Effector memory CD4-positive, alpha-beta T cell (primary cell): ENCODE measurements around the gene ECE1.
A peak's percentile ranks its signal among the peaks of the same experiment; 100 is the strongest.

ENCODE experiments used
- DNase-seq, 3 donors: peaks; one replicate each; pipeline ENCODE4 v3.0.0-alpha.2; 2020
- H3K27ac ChIP-seq: 2 replicates; pipeline ENCODE4 v1.7.0; 2013; ENCODE audit warnings: mild to moderate bottlenecking, low read length, moderate library complexity; ENCODE audit not compliant: insufficient read depth, poor library complexity, severe bottlenecking
- H3K27me3 ChIP-seq: replicated peaks from 2 replicates; pipeline ENCODE4 v1.7.0; 2013; ENCODE audit warnings: mild to moderate bottlenecking, low read length; ENCODE audit not compliant: insufficient read depth, control insufficient read depth, poor library complexity, severe bottlenecking
- H3K36me3 ChIP-seq: 2 replicates; pipeline ENCODE4 v1.7.0; 2013; ENCODE audit warnings: mild to moderate bottlenecking, low read length, moderate library complexity; ENCODE audit not compliant: control insufficient read depth, insufficient read depth
- H3K4me1 ChIP-seq: 2 replicates; pipeline ENCODE4 v1.7.0; 2013; ENCODE audit warnings: low read length, mild to moderate bottlenecking; ENCODE audit not compliant: control insufficient read depth, insufficient read depth, poor library complexity, severe bottlenecking
- H3K4me3 ChIP-seq: 2 replicates; pipeline ENCODE4 v1.7.0; 2013; ENCODE audit warnings: low read length, low read depth, mild to moderate bottlenecking; ENCODE audit not compliant: insufficient read depth, poor library complexity, severe bottlenecking
- H3K9me3 ChIP-seq: 2 replicates; pipeline ENCODE4 v1.7.0; 2013; ENCODE audit warnings: mild to moderate bottlenecking, low read length, moderate library complexity; ENCODE audit not compliant: control insufficient read depth

The ECE1 gene

DNA sequence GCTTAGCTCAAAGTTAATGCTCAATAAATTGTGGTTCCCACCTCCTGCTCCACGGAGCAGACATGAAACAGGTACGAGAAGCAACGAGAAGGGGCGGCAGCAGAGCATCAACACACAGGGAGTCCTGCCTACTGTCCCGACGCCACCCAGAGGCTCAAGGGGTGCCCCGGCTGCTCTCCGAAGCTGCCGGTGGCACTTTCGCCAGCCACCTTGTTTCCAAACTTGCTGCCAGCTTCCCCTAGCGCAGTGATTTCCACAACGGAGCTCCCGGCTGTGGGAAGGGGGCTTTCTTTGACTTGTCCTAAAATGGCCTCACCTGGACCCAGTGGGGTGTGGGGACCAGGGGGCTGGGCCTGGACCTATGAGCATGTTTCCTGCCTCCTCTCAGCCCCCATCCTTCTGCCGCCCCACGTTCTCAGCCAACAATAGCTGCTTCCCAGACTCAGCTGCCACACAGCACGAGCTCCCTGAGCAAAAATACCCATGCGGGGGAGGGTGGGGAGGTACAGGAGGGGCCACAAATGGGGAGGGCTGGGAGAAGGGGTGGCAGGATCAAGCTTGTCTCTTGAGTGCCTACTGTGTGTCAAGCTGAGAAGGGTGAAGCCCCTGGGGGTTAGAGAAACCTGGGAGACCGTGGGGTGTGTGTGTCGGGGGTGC lies 35.6 kb upstream of the ECE1 start:
- Histone ChIP-seq H3K36me3 (peaks cover 4% of the 10 kb centered on the region), H3K9me3 (no peaks in the 10 kb centered on the region), H3K27ac (peak overlapping the region; percentile 64), H3K27me3 (no peaks in the 10 kb centered on the region), H3K4me3 (peak overlapping the region; percentile 15), H3K4me1 (peaks cover 63% of the 10 kb centered on the region)
- no peak for DNase-seq

DNA sequence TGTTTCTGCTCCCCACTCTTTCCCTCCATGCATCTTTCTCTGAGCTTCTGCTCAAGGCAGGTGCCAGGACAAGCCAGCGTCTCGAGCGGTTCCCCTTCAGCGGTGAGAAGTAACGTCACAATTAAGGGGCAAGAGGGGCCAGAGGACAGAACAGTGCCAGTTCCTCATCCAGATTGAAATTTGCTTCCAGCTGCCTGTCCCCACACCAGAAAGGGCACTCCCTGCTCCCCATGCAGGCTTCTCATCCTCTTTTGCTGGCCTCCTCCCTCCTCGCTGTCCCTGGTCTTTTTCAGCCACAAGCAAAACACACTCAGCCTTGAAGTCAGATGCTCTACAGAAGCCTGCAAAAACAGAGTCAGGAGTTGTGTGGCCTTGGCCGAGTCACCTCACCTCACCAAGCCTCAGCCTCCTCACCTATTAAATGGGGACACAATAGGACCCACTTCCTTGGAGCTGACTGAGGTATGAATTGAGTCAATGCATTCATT lies 35.0 kb upstream of the ECE1 start:
- Histone ChIP-seq H3K27me3 (no peaks in the 10 kb centered on the region), H3K4me1 (peaks cover 57% of the 10 kb centered on the region), H3K36me3 (peaks cover 4% of the 10 kb centered on the region), H3K27ac (peak overlapping the region; percentile 64), H3K9me3 (no peaks in the 10 kb centered on the region), H3K4me3 (peak overlapping the region; percentile 15)
- no peak for DNase-seq

GRCh38 chr1:21324368-21325141 lies 34.3 kb upstream of the ECE1 start:
- Histone ChIP-seq H3K27me3 (no peaks in the 10 kb centered on the region), H3K9me3 (no peaks in the 10 kb centered on the region), H3K36me3 (peaks cover 4% of the 10 kb centered on the region), H3K4me3 (peak overlapping the region; percentile 22), H3K27ac (peak overlapping the region; percentile 64), H3K4me1 (peaks cover 52% of the 10 kb centered on the region)
- DNase-seq, result peak in 2 of 3 donors; percentile 56 to 59

GRCh38 chr1:21323091-21323490 lies 32.8 kb upstream of the ECE1 start:
- Histone ChIP-seq H3K4me3 (no peak overlapping the region), H3K27ac (no peak overlapping the region), H3K27me3 (no peaks in the 10 kb centered on the region), H3K4me1 (peaks cover 45% of the 10 kb centered on the region), H3K9me3 (no peaks in the 10 kb centered on the region), H3K36me3 (peaks cover 4% of the 10 kb centered on the region)
- DNase-seq, result no peak

GRCh38 chr1:21322681-21323016 lies 32.4 kb upstream of the ECE1 start:
- Histone ChIP-seq H3K9me3 (no peaks in the 10 kb centered on the region), H3K36me3 (peaks cover 5% of the 10 kb centered on the region), H3K4me1 (peaks cover 45% of the 10 kb centered on the region), H3K27ac (peak overlapping the region; percentile 39), H3K27me3 (no peaks in the 10 kb centered on the region), H3K4me3 (no peak overlapping the region)
- DNase-seq, result no peak

DNA sequence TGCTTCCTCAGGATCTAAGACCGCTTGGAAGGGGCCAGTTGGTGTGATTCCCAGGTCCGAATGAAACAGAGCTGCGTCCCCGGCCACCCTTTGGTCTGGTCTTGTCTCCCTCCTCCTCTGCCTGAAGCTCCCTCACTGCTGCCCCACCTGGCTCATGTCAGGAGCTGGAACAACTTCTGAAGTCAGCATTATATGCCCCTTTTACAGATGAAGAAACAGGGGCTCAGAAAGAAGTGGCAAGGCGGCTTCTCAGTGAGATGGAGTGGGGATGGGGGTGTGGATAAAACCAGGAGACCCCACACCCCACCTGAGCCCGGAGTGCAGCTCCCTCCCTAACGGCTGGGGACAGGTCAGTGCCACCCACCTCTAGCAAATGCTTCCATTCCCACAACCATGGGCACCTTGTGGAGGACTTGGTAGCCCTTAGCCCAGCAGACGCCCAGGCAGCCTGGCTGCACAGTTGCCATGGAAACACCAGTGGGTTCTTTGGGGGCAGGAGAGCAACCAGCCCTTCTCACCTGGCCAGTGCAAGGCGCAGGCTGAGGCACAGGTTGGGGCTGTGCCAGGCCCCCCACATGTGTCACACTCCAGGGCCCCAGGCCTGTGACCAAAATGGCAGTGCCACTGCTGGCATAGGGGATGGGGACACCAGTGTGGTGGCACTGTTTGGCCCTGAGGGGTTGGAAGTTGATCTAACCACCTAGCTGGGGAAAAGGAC lies 31.9 kb upstream of the ECE1 start:
- H3K9me3 ChIP-seq, result no peaks in the 10 kb centered on the region
- H3K27me3 ChIP-seq, result no peaks in the 10 kb centered on the region
- peaks cover 7% of the 10 kb centered on the region for H3K36me3 ChIP-seq
- H3K27ac ChIP-seq, result peak overlapping the region; percentile 39
- peaks cover 45% of the 10 kb centered on the region for H3K4me1 ChIP-seq
- DNase-seq, result no peak
- H3K4me3 ChIP-seq, result no peak overlapping the region

- H3K27me3 ChIP-seq, result no peaks in the 10 kb centered on the region
- H3K9me3 ChIP-seq, result no peaks in the 10 kb centered on the region
- H3K4me3 ChIP-seq, result no peak overlapping the region
- H3K27ac ChIP-seq, result no peak overlapping the region
- peaks cover 14% of the 10 kb centered on the region for H3K36me3 ChIP-seq
- DNase-seq, result no peak
- peaks cover 33% of the 10 kb centered on the region for H3K4me1 ChIP-seq
These were observed 30.3 kb upstream of the ECE1 start for GRCh38 chr1:21320410-21321108.

GRCh38 chr1:21319447-21320407 lies 29.5 kb upstream of the ECE1 start:
- Histone ChIP-seq H3K4me3 (no peak overlapping the region), H3K27ac (no peak overlapping the region), H3K4me1 (peaks cover 25% of the 10 kb centered on the region), H3K36me3 (peaks cover 14% of the 10 kb centered on the region), H3K27me3 (no peaks in the 10 kb centered on the region), H3K9me3 (no peaks in the 10 kb centered on the region)
- DNase-seq, result no peak

DNA sequence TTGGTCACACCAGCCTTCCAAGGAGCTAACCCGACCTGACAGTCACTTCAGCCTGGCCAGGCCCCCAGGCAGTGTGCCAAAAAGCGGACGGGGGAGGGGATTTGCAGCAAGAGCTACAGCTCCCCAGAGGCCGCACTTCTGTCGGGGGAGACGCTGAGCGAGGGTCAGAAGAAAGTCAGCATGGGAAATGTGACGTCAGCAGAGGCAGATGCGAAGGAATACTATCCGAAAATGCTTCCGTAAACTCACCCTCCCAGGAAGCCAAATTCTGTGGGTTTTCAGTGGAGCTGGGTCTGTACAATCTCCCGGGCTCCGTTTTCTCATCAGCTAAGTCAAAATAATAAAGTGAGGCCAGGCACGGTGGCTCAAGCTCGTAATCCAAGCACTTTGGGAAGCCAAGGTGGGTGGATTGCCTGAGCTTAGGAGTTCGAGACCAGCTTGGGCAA lies 28.5 kb upstream of the ECE1 start:
- Histone ChIP-seq H3K27me3 (no peaks in the 10 kb centered on the region), H3K9me3 (no peaks in the 10 kb centered on the region), H3K27ac (no peak overlapping the region), H3K36me3 (peaks cover 14% of the 10 kb centered on the region), H3K4me1 (peaks cover 17% of the 10 kb centered on the region), H3K4me3 (no peak overlapping the region)
- no peak for DNase-seq
